Measurements from ENCODE around the gene SERPINB1.

Gene SERPINB1

DNA sequence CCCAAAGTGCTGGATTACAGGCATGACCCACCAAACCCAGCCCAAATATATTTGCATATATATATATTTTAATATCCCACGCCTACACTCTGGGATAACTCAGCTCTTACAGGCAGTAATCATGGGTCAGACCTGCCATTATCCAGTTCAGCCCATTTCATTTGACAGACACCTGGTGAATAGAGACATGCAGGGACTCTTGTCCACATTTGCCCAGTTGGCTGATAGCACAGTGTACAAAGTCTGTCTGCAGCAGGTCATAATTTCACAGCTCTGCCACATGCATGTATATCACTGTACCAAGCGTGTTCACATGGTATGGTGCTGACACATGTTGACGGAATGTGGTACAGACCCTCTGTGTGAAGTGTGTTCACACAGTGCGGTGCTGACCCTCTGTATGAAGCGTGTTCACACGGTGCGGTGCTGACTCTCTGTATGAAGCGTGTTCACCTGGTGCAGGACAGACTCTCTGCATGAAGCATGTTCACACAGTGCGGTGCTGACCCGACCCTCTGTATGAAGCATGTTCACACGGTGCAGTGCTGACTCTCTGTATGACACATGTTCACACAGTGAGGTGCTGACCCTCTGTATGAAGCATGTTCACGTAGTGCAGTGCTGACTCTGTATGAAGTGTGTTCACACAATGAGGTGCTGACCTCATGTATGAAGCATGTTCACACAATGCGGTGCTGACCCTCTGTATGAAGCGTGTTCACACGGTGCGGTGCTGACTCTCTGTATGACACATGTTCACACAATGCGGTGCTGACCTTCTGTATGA, 10.3 kb upstream of the SERPINB1 start:
- CTCF ChIA-PET, result no interaction called here
- POLR2A ChIA-PET, result interaction anchor here (1.7 kb wide), 1 partner anchor 137 kb away, joined by 6 read pairs; no protein-coding TSS in a partner anchor
- no peak for TF ChIP-seq TARDBP (IDR thresholded peaks at IDR 0.05)
- no peak for TF ChIP-seq BHLHE40 (IDR thresholded peaks at IDR 0.05; ENCODE audit: borderline replicate concordance)
- TF ChIP-seq ARNT (IDR thresholded peaks at IDR 0.05), result no peak
- no peak for TF ChIP-seq CTBP1 (IDR thresholded peaks at IDR 0.05; ENCODE audit: borderline replicate concordance)
- no peak for TF ChIP-seq ZNF384 (IDR thresholded peaks at IDR 0.05)
- TF ChIP-seq NFRKB (IDR thresholded peaks at IDR 0.05), result no peak
- no peak for TF ChIP-seq FOXM1 (IDR thresholded peaks at IDR 0.05; ENCODE audit: borderline replicate concordance)
- no peak for DNase-seq (ENCODE audit: extremely low spot score)

DNA sequence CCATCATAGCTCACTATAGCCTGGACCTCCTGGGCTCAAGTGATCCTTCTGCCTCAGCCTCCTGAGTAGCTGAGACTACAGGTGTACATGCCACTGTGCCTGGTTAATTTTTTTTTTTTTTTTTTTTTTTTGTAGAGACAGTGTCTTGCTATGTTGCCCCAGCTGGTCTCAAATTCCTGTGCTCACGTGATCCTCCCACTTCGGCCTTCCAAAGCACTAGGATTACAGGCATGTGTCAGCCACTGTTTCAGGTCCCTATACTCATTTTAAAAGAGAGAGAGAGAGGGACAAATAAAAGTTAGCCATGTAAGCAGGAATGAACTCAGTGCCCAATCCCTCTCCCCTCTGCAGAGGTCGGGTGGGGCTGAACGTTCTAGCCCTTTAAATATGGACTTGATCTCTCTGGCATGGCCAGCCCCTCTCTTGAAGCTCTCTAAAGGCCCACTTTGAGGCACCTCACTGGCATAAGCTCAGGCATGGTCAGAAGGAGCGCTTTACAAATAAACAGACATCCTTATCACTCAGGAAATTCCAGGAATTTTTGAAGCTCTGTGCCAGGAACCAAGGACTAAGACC, 9.0 kb upstream of the SERPINB1 start:
- POLR2A ChIA-PET, result interaction anchor here (1.7 kb wide), 1 partner anchor 139 kb away, joined by 6 read pairs; no protein-coding TSS in a partner anchor
- CTCF ChIA-PET, result interaction anchor here (0.6 to 1.2 kb wide), 3 partner anchors 85 to 1128 kb away, joined by 3 read pairs; no protein-coding TSS in a partner anchor
- DNase-seq (ENCODE audit: extremely low spot score), result no peak
- TF ChIP-seq ZNF384 (IDR thresholded peaks at IDR 0.05), result 0 out of 2 replicates have a peak, but pooled peaks have one; percentile 28
- TF ChIP-seq LEF1 (IDR thresholded peaks at IDR 0.05; ENCODE audit: borderline replicate concordance), result no peak

DNA sequence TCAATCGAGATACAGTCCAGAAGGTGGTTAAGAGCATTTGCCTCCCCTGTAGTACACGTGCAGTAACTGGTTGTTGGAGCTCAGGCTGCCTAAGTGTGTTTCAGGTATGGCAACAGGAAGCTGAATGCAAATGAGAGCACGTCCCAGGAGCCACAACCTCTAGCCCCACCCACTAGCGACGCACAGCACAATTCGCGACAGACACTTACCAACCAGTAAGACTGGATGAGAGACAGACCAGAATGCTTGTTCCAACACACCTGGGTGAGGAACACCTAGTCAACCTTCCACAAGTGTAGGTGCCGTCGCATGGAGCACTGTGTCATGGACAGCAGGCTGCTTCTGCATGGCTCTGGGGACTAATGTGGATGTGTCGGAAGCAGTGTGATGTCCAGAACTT, 7.2 kb upstream of the SERPINB1 start:
- ChIA-PET POLR2A (no interaction called here), CTCF (no interaction called here)
- DNase-seq (ENCODE audit: extremely low spot score), result no peak
- TF ChIP-seq SP1 (IDR thresholded peaks at IDR 0.05) (no peak), ZNF384 (IDR thresholded peaks at IDR 0.05) (no peak), L3MBTL2 (conservative IDR thresholded peaks at IDR 0.05) (no peak), FOXK2 (IDR thresholded peaks at IDR 0.05) (no peak), TARDBP (IDR thresholded peaks at IDR 0.05) (no peak), CTBP1 (IDR thresholded peaks at IDR 0.05; ENCODE audit: borderline replicate concordance) (no peak), LEF1 (IDR thresholded peaks at IDR 0.05; ENCODE audit: borderline replicate concordance) (no peak), SUZ12 (IDR thresholded peaks at IDR 0.05) (no peak), FOXM1 (IDR thresholded peaks at IDR 0.05; ENCODE audit: borderline replicate concordance) (no peak), ELF4 (IDR thresholded peaks at IDR 0.05) (no peak), BHLHE40 (IDR thresholded peaks at IDR 0.05; ENCODE audit: borderline replicate concordance) (no peak)
- TF ChIP-seq, protein P1, sequence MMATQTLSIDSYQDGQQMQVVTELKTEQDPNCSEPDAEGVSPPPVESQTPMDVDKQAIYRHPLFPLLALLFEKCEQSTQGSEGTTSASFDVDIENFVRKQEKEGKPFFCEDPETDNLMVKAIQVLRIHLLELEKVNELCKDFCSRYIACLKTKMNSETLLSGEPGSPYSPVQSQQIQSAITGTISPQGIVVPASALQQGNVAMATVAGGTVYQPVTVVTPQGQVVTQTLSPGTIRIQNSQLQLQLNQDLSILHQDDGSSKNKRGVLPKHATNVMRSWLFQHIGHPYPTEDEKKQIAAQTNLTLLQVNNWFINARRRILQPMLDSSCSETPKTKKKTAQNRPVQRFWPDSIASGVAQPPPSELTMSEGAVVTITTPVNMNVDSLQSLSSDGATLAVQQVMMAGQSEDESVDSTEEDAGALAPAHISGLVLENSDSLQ (IDR thresholded peaks at IDR 0.05), result no peak

DNA sequence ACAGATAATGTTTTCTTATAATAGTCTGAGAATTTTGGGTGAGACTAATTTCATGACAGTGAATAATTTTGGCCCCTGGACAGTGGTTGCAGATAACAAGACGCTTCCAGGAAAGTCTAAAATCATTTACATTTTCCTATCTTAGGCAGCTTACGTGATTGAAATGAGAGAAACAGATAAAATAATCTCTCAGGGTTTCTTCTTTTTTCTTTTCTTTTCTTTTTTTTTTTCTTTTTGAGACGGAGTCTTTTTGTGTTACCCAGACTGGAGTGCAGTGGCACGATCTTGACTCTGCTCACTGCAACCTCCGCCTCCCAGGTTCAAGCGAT, 4.2 kb upstream of the SERPINB1 start:
- TF ChIP-seq ZNF384 (IDR thresholded peaks at IDR 0.05), result no peak
- TF ChIP-seq, protein P1 (IDR thresholded peaks at IDR 0.05), result no peak
- ChIA-PET CTCF (interaction anchor here (0.6 to 2.3 kb wide), 12 partner anchors 55 to 241 kb away, joined by 3 to 25 read pairs (median 5); no protein-coding TSS in a partner anchor), POLR2A (interaction anchor here (0.6 to 1.9 kb wide), 2 partner anchors 87 to 144 kb away, joined by 3 to 16 read pairs; no protein-coding TSS in a partner anchor)
- DNase-seq (ENCODE audit: extremely low spot score), result no peak

DNA sequence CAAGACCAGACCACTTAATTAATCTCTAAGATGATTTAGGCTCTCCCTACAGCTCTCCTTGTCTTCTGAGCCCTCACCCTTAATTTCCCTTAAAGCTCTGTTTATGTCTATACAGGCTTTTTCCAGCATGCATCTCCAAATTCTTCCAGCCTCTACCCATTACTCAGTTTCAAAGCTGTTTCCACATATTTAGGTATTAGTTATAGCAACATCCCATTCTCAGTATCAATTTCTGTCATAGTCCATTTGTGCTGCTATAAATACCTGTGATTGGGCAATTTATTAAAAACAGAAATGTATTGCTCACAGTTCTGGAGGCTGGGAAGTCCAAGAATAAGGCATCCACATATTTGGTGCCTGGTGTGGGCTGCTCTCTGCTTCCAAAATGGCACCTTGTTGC, 2.3 kb upstream of the SERPINB1 start:
- no peak for TF ChIP-seq CTBP1 (IDR thresholded peaks at IDR 0.05; ENCODE audit: borderline replicate concordance)
- TF ChIP-seq HDGF (IDR thresholded peaks at IDR 0.05; ENCODE audit: borderline replicate concordance), result no peak
- no peak for TF ChIP-seq BHLHE40 (IDR thresholded peaks at IDR 0.05; ENCODE audit: borderline replicate concordance)
- TF ChIP-seq, protein P1 (IDR thresholded peaks at IDR 0.05), result no peak
- TF ChIP-seq NFRKB (IDR thresholded peaks at IDR 0.05), result no peak
- no peak for TF ChIP-seq FOXK2 (IDR thresholded peaks at IDR 0.05)
- no peak for TF ChIP-seq SP1 (IDR thresholded peaks at IDR 0.05)
- TF ChIP-seq FOXA1 (IDR thresholded peaks at IDR 0.05), result no peak
- TF ChIP-seq TARDBP (IDR thresholded peaks at IDR 0.05), result no peak
- no peak for TF ChIP-seq FOXM1 (IDR thresholded peaks at IDR 0.05; ENCODE audit: borderline replicate concordance)
- TF ChIP-seq ZNF384 (IDR thresholded peaks at IDR 0.05), result no peak
- TF ChIP-seq SUZ12 (IDR thresholded peaks at IDR 0.05), result no peak
- no peak for TF ChIP-seq ARNT (IDR thresholded peaks at IDR 0.05)
- no peak for TF ChIP-seq LEF1 (IDR thresholded peaks at IDR 0.05; ENCODE audit: borderline replicate concordance)
- no peak for TF ChIP-seq ELF4 (IDR thresholded peaks at IDR 0.05)
- TF ChIP-seq L3MBTL2 (conservative IDR thresholded peaks at IDR 0.05), result no peak
- ChIA-PET POLR2A (no interaction called here), CTCF (interaction anchor here (0.6 kb wide), 1 partner anchor 106 kb away, joined by 3 read pairs; no protein-coding TSS in a partner anchor)
- no peak for DNase-seq (ENCODE audit: extremely low spot score)

DNA sequence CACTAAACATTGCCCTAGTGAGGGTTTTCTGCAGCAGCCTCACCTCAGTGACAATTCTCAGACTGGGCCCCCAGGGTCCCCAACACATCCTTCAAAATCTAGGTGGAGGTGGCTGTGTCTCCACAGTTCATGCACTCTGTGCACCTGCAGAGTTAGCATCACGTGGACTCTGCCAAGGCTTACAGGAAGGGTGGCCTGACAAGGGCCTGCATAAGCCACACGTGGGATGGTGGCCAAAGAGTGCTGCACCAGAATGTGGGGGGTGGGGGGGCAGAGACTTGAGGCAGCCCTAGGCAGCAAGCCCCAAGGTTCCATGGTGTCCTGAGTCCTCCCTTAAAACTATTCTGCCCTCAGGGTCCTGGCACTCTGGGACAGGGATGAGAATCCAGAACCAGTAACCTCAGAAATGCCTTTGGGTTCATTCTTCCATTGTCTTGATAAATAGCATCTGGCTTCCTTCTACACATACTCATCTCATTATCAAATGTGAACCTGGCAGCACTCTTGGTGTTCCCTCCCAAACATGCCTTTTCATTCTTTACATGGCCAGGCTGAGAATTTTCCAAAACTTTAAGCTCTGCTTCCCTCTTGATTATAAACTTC, 1.6 kb upstream of the SERPINB1 start:
- POLR2A ChIA-PET, result no interaction called here
- no peak for DNase-seq (ENCODE audit: extremely low spot score)
- CTCF ChIA-PET, result interaction anchor here (0.6 kb wide), 1 partner anchor 105 kb away, joined by 3 read pairs; no protein-coding TSS in a partner anchor
- no peak for TF ChIP-seq ZNF384 (IDR thresholded peaks at IDR 0.05)
- no peak for TF ChIP-seq NFRKB (IDR thresholded peaks at IDR 0.05)
- TF ChIP-seq FOXM1 (IDR thresholded peaks at IDR 0.05; ENCODE audit: borderline replicate concordance), result no peak
- TF ChIP-seq, protein P1 (IDR thresholded peaks at IDR 0.05), result no peak
- TF ChIP-seq BHLHE40 (IDR thresholded peaks at IDR 0.05; ENCODE audit: borderline replicate concordance), result no peak
- TF ChIP-seq LEF1 (IDR thresholded peaks at IDR 0.05; ENCODE audit: borderline replicate concordance), result no peak
- no peak for TF ChIP-seq L3MBTL2 (conservative IDR thresholded peaks at IDR 0.05)
- TF ChIP-seq CTBP1 (IDR thresholded peaks at IDR 0.05; ENCODE audit: borderline replicate concordance), result no peak
- TF ChIP-seq ARNT (IDR thresholded peaks at IDR 0.05), result no peak
- no peak for TF ChIP-seq HDGF (IDR thresholded peaks at IDR 0.05; ENCODE audit: borderline replicate concordance)
- no peak for TF ChIP-seq FOXA1 (IDR thresholded peaks at IDR 0.05)
- no peak for TF ChIP-seq SP1 (IDR thresholded peaks at IDR 0.05)
- no peak for TF ChIP-seq FOXK2 (IDR thresholded peaks at IDR 0.05)
- TF ChIP-seq TARDBP (IDR thresholded peaks at IDR 0.05), result no peak
- no peak for TF ChIP-seq ELF4 (IDR thresholded peaks at IDR 0.05)
- no peak for TF ChIP-seq SUZ12 (IDR thresholded peaks at IDR 0.05)
